Lower leg skin (tissue), 4 donors: ENCODE measurements around the gene ELL. TPM values are rescaled to one million over a fixed set of nuclear protein-coding genes. Genes with fewer than 3 reads are reported as not detected.

Experiments
- DNase-seq, 2 donors: peaks; one replicate each; pipeline ENCODE4 v3.0.0-alpha.2; 2019; ENCODE audit warnings: low spot score in 2 of 2
- H3K4me3 ChIP-seq: fragments of 200-600 bp; sonication (generic); 2 replicates; pipeline ENCODE4 v1.5.1; 2017; ENCODE audit warnings: mild to moderate bottlenecking, low read depth; ENCODE audit not compliant: poor library complexity, severe bottlenecking
- CTCF ChIP-seq, 3 donors: fragments of 450-650 bp; IDR thresholded peaks; one replicate each; pipeline ENCODE4 v1.5.1; 2016; ENCODE audit warnings: antibody characterized with exemption in 3 of 3, mild to moderate bottlenecking in 3 of 3, moderate library complexity in 2 of 3
- POLR2A ChIP-seq, 2 donors: fragments of 450-650 bp; IDR thresholded peaks; one replicate each; pipeline ENCODE4 v1.6.1; 2016 to 2017; ENCODE audit warnings: antibody characterized with exemption in 2 of 2, mild to moderate bottlenecking in 1 of 2, moderate library complexity in 1 of 2
- WGBS, 2 donors: methylation state at CpG; one replicate each; pipeline ENCODE4 v1.1.5; 2018; 5-methylcytosine and 5-hydroxymethylcytosine counted together
- intact Hi-C: fragments of 100-400 bp; cut with DNase I; formaldehyde crosslinking; loops from one replicate; pipeline ENCODE4 v1.15.0; 2023; ENCODE audit warnings: low total_unique reads
- total RNA-seq, 4 donors: library from RNA; depleted of rRNA; stranded (reverse); fragments of >200 nt; gene quantifications; one replicate each; pipeline ENCODE4 v1.1.0, GENCODE V29; 2016

The ELL gene
- total RNA-seq, 4 donors from 2014 or later: 21.5 to 37.9 (median 24.8) TPM

- intact Hi-C loops: no loop called here
- 43 to 68% methylated on average over 13 to 15 of the region's 17 CpGs for WGBS, 2 donors
- no peak for TF ChIP-seq CTCF (IDR thresholded peaks at IDR 0.05)
- TF ChIP-seq POLR2A (IDR thresholded peaks at IDR 0.05): no peak
- peak; percentile 87 to 98 for DNase-seq
- no peak overlapping the region for H3K4me3 ChIP-seq
These were observed 43.1 kb downstream of the ELL start for GRCh38 chr19:18478545-18479311.

GRCh38 chr19:18477974-18478373 is 43.9 kb downstream of the ELL start:
- DNase-seq: no peak
- TF ChIP-seq CTCF (IDR thresholded peaks at IDR 0.05) (no peak), POLR2A (IDR thresholded peaks at IDR 0.05) (no peak)
- WGBS, 2 donors: 79 to 95% methylated on average over 4 to 8 of the region's 8 CpGs
- H3K4me3 ChIP-seq: no peak overlapping the region
- intact Hi-C loops: no loop called here

GRCh38 chr19:18477042-18477779 is 44.7 kb downstream of the ELL start:
- intact Hi-C loops: no loop called here
- DNase-seq: no peak
- 66 to 73% methylated on average over 24 of the region's 24 CpGs for WGBS, 2 donors
- H3K4me3 ChIP-seq: no peak overlapping the region
- no peak for TF ChIP-seq POLR2A (IDR thresholded peaks at IDR 0.05)
- TF ChIP-seq CTCF (IDR thresholded peaks at IDR 0.05): no peak

- intact Hi-C loops: no loop called here
These were observed 45.3 kb downstream of the ELL start for GRCh38 chr19:18476507-18477041.

GRCh38 chr19:18475762-18476331 is 46.0 kb downstream of the ELL start:
- no peak for DNase-seq
- TF ChIP-seq CTCF (IDR thresholded peaks at IDR 0.05) (no peak), POLR2A (IDR thresholded peaks at IDR 0.05) (no peak)
- WGBS, 2 donors: 83% methylated on average over 19 of the region's 19 CpGs
- intact Hi-C loops: no loop called here
- H3K4me3 ChIP-seq: no peak overlapping the region

More at GRCh38 chr19:18476507-18477041, 45.3 kb downstream of the ELL start:
- TF ChIP-seq CTCF (IDR thresholded peaks at IDR 0.05): no peak
- no peak for TF ChIP-seq POLR2A (IDR thresholded peaks at IDR 0.05)
- no peak overlapping the region for H3K4me3 ChIP-seq
- no peak for DNase-seq
- 72 to 76% methylated on average over 14 of the region's 14 CpGs for WGBS, 2 donors
